Mesenteric fat pad (tissue), 1 donor: ENCODE results near the gene RAB11A. TPM values are rescaled to one million over a fixed set of nuclear protein-coding genes. Genes with fewer than 3 reads are reported as not detected.

Experiments
- DNase-seq: peaks from one replicate; pipeline ENCODE4 v3.0.0-alpha.2; 2020; ENCODE audit warnings: low spot score
- total RNA-seq: library from RNA; stranded (reverse); fragmentation: NEBNext Ultra II Directional; extraction: Animal tissue kit (Norgen Biotek cat#: 25700); gene quantifications from one replicate; pipeline ENCODE4 v1.2.1, GENCODE V29; 2021
- donor health status: DM: yes; HTN: yes; CAD: no.

The RAB11A gene
- total RNA-seq, 1 donor from 2014 or later: 207 TPM

- DNase-seq: peak; percentile 69
Measured at GRCh38 chr15:65914981-65915925, 46.0 kb downstream of the RAB11A start.

- DNase-seq: peak; percentile 80
Measured at GRCh38 chr15:65916041-65916663, 46.9 kb downstream of the RAB11A start.

GRCh38 chr15:65916664-65917406 lies 47.5 kb downstream of the RAB11A start:
- DNase-seq: peak; percentile 82

- peak; percentile 30 for DNase-seq
Measured at GRCh38 chr15:65917407-65917756, 48.1 kb downstream of the RAB11A start.

- DNase-seq: peak; percentile 82
Measured at GRCh38 chr15:65917936-65918335, 48.6 kb downstream of the RAB11A start.

- peak; percentile 18 for DNase-seq
Measured at GRCh38 chr15:65918357-65918920, 49.1 kb downstream of the RAB11A start.

GRCh38 chr15:65918945-65919344 lies 49.7 kb downstream of the RAB11A start:
- DNase-seq: peak; percentile 37

GRCh38 chr15:65919353-65919752 lies 50.1 kb downstream of the RAB11A start:
- peak; percentile 45 for DNase-seq

GRCh38 chr15:65920121-65920520 lies 50.8 kb downstream of the RAB11A start:
- peak; percentile 60 for DNase-seq

- no peak for DNase-seq
Measured at GRCh38 chr15:65920825-65921309, 51.6 kb downstream of the RAB11A start.

GRCh38 chr15:65921780-65922179 lies 52.5 kb downstream of the RAB11A start:
- DNase-seq: no peak

- no peak for DNase-seq
Measured at GRCh38 chr15:65922621-65923020, 53.3 kb downstream of the RAB11A start.

- no peak for DNase-seq
Measured at GRCh38 chr15:65923264-65923663, 54.0 kb downstream of the RAB11A start.

- no peak for DNase-seq
Measured at GRCh38 chr15:65924004-65924403, 54.7 kb downstream of the RAB11A start.

GRCh38 chr15:65925338-65925737 lies 56.0 kb downstream of the RAB11A start:
- no peak for DNase-seq

GRCh38 chr15:65926459-65926858 lies 57.2 kb downstream of the RAB11A start:
- DNase-seq: no peak

GRCh38 chr15:65926899-65927298 lies 57.6 kb downstream of the RAB11A start:
- no peak for DNase-seq

- no peak for DNase-seq
Measured at GRCh38 chr15:65927545-65927944, 58.3 kb downstream of the RAB11A start.

- no peak for DNase-seq
Measured at GRCh38 chr15:65929573-65929972, 60.3 kb downstream of the RAB11A start.

GRCh38 chr15:65930134-65930533 lies 60.8 kb downstream of the RAB11A start:
- no peak for DNase-seq

- DNase-seq: no peak
Measured at GRCh38 chr15:65931221-65931620, 61.9 kb downstream of the RAB11A start.
